ENCODE measurements around the gene CRISPLD2. TPM values are rescaled to one million over a fixed set of nuclear protein-coding genes. Genes with fewer than 3 reads are reported as not detected.

CRISPLD2 gene
- total RNA-seq, 1 experiment from 2014 or later, result 1.6 TPM

DNA sequence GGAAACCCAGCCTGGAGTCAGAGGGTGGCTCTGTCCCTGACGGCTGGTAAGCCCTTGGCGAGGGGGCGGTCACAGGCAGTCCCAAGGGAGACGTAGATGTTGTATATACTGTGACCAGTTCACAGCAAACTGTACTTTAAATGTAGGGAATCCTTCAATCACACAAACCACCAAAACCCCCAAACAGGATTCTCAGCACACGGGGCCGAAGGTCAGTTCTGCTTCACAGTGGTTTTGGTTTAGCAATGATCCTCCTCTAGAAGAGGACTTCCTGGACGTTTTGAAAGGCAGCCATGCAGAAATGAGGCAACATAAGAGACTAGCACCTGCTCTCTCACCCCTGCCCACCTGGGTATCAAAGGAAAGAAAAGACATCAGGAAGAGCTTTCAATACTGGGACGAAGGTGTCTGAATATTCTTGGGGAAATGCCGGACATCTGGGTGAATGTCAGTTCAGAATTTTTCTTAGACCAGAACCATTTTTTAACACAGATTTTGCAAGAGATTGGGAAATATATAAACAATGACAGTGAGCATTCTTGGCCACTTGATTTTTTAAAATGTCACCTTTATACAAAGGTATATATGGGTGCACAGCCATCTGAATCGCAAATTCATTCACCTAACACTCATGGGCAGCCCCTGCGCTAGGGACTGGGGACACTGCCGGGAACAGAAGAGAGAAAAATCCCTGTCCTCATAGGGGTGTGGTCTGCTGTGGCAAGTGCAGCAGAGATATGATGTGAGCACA is 74.2 kb downstream of the CRISPLD2 start:
- Histone ChIP-seq H3K4me3 (no peak overlapping the region), H3K36me3 (no peaks in the 10 kb centered on the region), H3K9me3 (no peaks in the 10 kb centered on the region), H3K27me3 (no peaks in the 10 kb centered on the region)
- no peak for DNase-seq

- Histone ChIP-seq H3K9me3 (no peaks in the 10 kb centered on the region), H3K4me3 (no peak overlapping the region), H3K36me3 (no peaks in the 10 kb centered on the region), H3K27me3 (no peaks in the 10 kb centered on the region)
- DNase-seq, result no peak
Measured at GRCh38 chr16:84895016-84895415, 75.2 kb downstream of the CRISPLD2 start.

DNA sequence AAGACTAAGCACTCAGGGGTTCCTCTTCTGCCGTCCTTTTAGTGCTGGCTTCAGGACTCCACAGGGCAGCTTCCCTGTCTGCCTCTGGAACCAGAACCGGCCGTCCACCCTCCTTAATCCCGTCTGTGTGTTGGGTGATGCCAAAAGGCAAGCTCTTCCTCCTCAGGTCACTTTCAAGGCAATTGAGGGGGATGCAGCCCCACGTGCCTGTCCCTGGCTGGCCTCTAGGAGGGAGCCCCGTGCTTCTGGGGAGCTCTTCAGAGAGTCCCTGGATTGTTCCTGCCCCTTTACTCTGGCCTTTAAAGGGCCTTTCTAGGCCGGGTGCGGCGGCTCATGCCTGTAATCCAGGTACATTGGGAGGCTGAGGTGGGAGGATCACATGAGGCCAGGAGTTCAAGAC is 77.1 kb downstream of the CRISPLD2 start:
- H3K4me3 ChIP-seq, result no peak overlapping the region

DNA sequence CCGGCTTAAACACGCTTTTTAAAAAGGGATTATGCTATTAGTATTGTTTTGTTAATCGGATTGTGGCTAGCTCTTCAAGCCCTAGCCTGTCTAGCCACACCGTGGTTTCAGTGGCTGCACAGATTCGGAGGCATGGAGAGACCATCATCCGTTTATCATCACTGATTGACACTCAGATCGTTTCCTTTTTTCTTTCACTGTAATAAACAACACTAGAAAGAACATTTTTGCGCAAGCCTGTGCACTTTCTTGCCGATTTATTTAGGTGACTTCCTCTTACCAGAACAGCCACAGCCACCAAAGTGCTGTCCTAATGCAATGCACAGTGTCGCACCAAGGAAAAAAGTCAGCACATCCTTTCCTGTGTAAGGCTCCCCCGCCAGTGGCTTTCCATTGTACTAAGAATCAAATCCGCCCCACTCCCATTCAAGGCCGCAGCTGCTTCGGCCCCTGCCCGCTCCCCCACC is 78.2 kb downstream of the CRISPLD2 start:
- Histone ChIP-seq H3K36me3 (no peaks in the 10 kb centered on the region), H3K9me3 (no peaks in the 10 kb centered on the region), H3K4me3 (no peak overlapping the region), H3K27me3 (no peaks in the 10 kb centered on the region)
- DNase-seq, result no peak

More for the DNA sequence above, 77.1 kb downstream of the CRISPLD2 start:
- DNase-seq, result no peak
- no peaks in the 10 kb centered on the region for H3K36me3 ChIP-seq
- no peaks in the 10 kb centered on the region for H3K9me3 ChIP-seq
- no peaks in the 10 kb centered on the region for H3K27me3 ChIP-seq

GRCh38 chr16:84898447-84898846 is 78.7 kb downstream of the CRISPLD2 start:
- Histone ChIP-seq H3K4me3 (no peak overlapping the region), H3K27me3 (no peaks in the 10 kb centered on the region), H3K9me3 (no peaks in the 10 kb centered on the region), H3K36me3 (no peaks in the 10 kb centered on the region)
- no peak for DNase-seq

GRCh38 chr16:84899414-84899813 is 79.6 kb downstream of the CRISPLD2 start:
- Histone ChIP-seq H3K9me3 (no peaks in the 10 kb centered on the region), H3K27me3 (no peaks in the 10 kb centered on the region), H3K36me3 (no peaks in the 10 kb centered on the region), H3K4me3 (no peak overlapping the region)
- DNase-seq, result no peak

DNA sequence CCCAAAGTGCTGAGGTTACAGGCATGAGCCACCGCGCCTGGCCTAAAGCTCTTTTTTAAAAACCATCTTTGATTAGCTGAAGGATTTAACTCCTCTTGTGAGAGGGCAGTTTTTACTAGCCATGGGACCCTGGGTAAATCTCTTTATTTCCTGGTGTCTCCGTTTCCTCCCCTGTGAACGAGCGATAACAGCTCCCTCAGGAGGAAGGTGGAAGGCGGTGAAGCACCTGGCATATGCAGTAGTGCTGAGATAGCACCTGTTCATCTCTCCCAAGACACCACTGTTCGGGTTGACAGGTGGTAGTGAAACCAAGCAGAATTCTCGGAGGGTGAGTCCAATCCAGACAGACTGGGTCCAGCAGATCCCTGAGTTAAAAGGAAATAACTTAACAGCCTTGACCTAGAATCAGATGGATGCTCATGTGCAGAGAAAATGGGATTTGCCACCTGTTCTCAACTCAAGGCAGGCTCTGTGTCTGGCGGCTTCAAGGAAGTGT is 86.2 kb downstream of the CRISPLD2 start:
- no peaks in the 10 kb centered on the region for H3K9me3 ChIP-seq
- no peak overlapping the region for H3K4me3 ChIP-seq
- H3K36me3 ChIP-seq, result no peaks in the 10 kb centered on the region
- DNase-seq, result no peak
- no peaks in the 10 kb centered on the region for H3K27me3 ChIP-seq

DNA sequence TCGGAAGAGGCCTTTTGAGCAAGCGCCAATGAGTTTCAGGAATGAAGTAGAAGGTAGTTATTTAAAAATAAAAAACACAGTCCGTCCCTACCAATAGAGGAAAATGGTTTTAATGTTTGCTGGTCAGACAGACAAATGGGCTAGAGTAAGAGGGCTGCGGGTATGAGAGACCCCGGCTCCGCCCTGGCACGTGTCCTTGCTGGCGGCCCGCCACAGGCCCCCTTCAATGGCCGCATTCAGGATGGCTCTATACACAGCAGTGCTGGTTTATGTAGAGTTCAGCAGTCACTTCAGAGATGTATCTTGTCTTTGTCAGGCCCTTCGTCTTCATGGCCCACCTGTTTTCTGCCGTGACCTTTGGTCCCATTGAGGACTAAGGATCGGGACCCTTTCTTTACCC is 87.3 kb downstream of the CRISPLD2 start:
- no peaks in the 10 kb centered on the region for H3K9me3 ChIP-seq
- no peak overlapping the region for H3K4me3 ChIP-seq
- DNase-seq, result no peak
- H3K36me3 ChIP-seq, result no peaks in the 10 kb centered on the region
- H3K27me3 ChIP-seq, result no peaks in the 10 kb centered on the region

DNA sequence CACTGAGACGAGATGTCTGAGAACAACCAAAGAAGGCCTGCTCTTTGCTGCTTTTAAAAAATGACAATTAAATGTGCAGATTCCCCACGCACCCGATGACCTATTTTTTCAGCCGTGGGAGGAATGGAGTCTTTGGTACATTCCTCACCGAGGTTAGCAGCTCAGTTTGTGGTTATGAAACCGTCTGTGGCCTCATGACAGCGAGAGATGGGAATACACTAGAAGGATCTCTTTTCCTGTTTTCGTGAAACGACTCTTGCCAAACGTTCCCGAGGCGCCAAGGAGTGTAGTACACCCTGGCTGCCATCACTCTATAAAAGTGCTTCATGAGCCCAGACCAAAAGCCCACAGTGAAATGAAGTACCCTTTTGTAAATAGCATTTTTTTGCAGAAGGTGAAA is 87.8 kb downstream of the CRISPLD2 start:
- H3K36me3 ChIP-seq, result no peaks in the 10 kb centered on the region
- DNase-seq, result no peak
- H3K27me3 ChIP-seq, result no peaks in the 10 kb centered on the region
- no peak overlapping the region for H3K4me3 ChIP-seq
- H3K9me3 ChIP-seq, result no peaks in the 10 kb centered on the region

GRCh38 chr16:84909476-84910085 is 89.8 kb downstream of the CRISPLD2 start:
- DNase-seq, result no peak
- Histone ChIP-seq H3K36me3 (no peaks in the 10 kb centered on the region), H3K9me3 (no peaks in the 10 kb centered on the region), H3K27me3 (no peaks in the 10 kb centered on the region), H3K4me3 (no peak overlapping the region)

- Histone ChIP-seq H3K27me3 (no peaks in the 10 kb centered on the region), H3K9me3 (no peaks in the 10 kb centered on the region), H3K36me3 (no peaks in the 10 kb centered on the region), H3K4me3 (no peak overlapping the region)
- no peak for DNase-seq
Measured at GRCh38 chr16:84911486-84912216, 91.9 kb downstream of the CRISPLD2 start.

DNA sequence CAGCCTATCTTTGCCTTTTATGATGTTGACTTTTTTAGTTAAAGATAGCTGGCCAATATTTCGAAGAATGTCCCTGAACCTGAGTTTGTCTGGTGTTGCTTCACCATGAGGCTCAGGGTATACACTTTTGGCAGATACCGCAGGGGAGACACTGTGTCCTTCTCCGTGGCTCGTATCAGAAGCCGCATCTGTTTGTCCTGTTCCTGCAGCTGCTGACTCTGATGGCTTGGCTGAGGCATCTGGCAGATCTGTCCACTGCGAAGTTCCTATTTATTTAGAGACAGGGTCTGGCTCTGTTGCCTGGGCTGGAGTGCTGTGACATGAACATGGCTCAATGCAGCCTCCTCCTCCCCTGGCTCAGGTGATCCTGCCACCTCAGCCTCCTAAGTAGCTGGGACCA is 93.5 kb downstream of the CRISPLD2 start:
- H3K4me3 ChIP-seq, result no peak overlapping the region
- no peaks in the 10 kb centered on the region for H3K9me3 ChIP-seq
- DNase-seq, result no peak
- no peaks in the 10 kb centered on the region for H3K27me3 ChIP-seq
- H3K36me3 ChIP-seq, result no peaks in the 10 kb centered on the region

GRCh38 chr16:84914273-84914672 is 94.5 kb downstream of the CRISPLD2 start:
- DNase-seq, result no peak
- Histone ChIP-seq H3K4me3 (no peak overlapping the region), H3K36me3 (no peaks in the 10 kb centered on the region), H3K27me3 (no peaks in the 10 kb centered on the region), H3K9me3 (no peaks in the 10 kb centered on the region)

DNA sequence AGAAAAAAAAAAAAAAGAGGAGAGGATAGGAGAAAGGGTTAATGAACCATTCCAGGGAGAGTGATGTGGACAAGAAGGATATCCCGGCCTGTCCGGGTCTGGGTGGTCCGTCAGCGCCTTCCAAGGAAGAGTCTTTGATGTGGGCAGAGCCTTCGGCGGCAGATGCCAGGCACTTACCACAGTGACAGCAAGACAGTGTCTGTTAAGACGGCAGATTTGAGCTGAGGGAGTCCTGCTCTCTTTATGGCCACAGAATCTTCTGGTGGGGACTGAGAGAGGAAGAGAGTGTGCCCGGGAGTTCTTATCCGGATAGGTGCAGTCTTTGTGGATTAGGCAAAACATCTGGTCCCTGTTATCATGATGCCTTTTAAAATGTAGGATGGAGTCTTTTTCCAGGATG is 96.4 kb downstream of the CRISPLD2 start:
- Histone ChIP-seq H3K9me3 (no peaks in the 10 kb centered on the region), H3K27me3 (no peaks in the 10 kb centered on the region), H3K4me3 (no peak overlapping the region), H3K36me3 (no peaks in the 10 kb centered on the region)
- DNase-seq, result no peak

DNA sequence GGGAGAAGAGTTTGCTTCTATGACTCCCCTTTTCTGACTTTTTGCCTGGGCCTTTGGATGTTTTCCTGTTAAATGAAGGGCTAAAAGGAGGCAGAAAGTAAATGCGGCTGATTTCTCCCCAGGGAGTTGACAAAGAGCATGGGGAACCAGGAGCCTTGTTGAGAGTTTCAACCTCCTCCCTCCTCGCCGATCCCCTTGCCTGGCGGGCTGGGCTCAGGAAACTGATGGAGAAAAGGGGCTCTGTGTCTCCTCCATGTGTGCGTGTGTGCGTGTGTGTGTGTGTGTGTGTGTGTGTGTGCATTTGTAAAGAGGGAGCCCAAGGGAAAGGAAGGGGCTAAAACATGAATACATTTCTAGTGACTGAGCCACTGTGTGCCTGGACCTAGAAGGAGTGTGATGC is 97.1 kb downstream of the CRISPLD2 start:
- no peak for DNase-seq
- Histone ChIP-seq H3K4me3 (no peak overlapping the region), H3K36me3 (no peaks in the 10 kb centered on the region), H3K9me3 (no peaks in the 10 kb centered on the region), H3K27me3 (no peaks in the 10 kb centered on the region)

DNA sequence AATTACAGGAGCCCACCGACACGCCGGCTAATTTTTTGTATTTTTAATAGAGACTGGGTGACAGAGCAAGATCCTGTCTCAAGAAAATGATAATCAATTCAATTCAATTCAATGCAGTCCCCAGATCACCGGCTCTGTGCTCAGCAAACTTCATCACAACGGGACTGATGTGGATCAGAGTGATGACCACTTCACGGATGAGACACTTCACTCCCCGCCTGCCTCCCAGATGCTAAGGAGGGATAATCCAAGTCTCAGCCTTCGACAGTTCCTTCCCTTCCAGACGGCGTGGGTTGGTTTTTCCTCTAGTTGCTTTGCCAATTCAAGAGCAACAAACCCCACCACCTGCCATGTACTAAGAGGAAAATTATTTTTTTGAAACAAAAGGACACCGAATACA is 97.7 kb downstream of the CRISPLD2 start:
- Histone ChIP-seq H3K27me3 (no peaks in the 10 kb centered on the region), H3K36me3 (no peaks in the 10 kb centered on the region), H3K4me3 (no peak overlapping the region), H3K9me3 (no peaks in the 10 kb centered on the region)
- no peak for DNase-seq
